Transverse colon (tissue), 4 donors: ENCODE measurements around the gene ARHGAP18. TPM values are rescaled to one million over a fixed set of nuclear protein-coding genes. Genes with fewer than 3 reads are reported as not detected.

Source experiments
- DNase-seq: peaks from one replicate; pipeline ENCODE4 v3.0.0-alpha.2; 2019
- H3K27ac ChIP-seq, 4 donors: fragments of 200-600 bp; sonication (generic); 2 replicates each; pipeline ENCODE4 v1.5.1; 2016 to 2018; ENCODE audit warnings: inconsistent platforms in 4 of 4
- H3K27me3 ChIP-seq: fragments of 200-600 bp; sonication (generic); 2 replicates; pipeline ENCODE4 v1.5.1; 2017; ENCODE audit warnings: inconsistent platforms
- H3K36me3 ChIP-seq, 4 donors: fragments of 200-600 bp; sonication (generic); 2 replicates each; pipeline ENCODE4 v1.5.1; 2017 to 2019; ENCODE audit warnings: inconsistent platforms in 4 of 4
- H3K4me1 ChIP-seq, 4 donors: fragments of 200-600 bp; sonication (generic); 2 replicates each; pipeline ENCODE4 v1.5.1; 2017 to 2020; ENCODE audit warnings: inconsistent platforms in 4 of 4
- H3K4me3 ChIP-seq, 4 donors: fragments of 200-600 bp; sonication (generic); 1 replicate in 1 of 4; 2 replicates in 3 of 4; pipeline versions ENCODE4 v1.5.1 to v1.6.1; 2017 to 2019; ENCODE audit warnings: inconsistent platforms in 4 of 4
- H3K9me3 ChIP-seq, 2 donors: fragments of 200-600 bp; sonication (generic); 2 replicates each; pipeline ENCODE4 v1.5.1; 2017 to 2019; ENCODE audit warnings: inconsistent platforms in 2 of 2
- EP300 ChIP-seq: sonication (generic); formaldehyde crosslinking; IDR thresholded peaks from one replicate; pipeline ENCODE4 v1.6.1; 2017; ENCODE audit warnings: antibody characterized with exemption, low read depth
- POLR2A ChIP-seq: fragments of 450-650 bp; IDR thresholded peaks from one replicate; pipeline ENCODE4 v1.6.1; 2016; ENCODE audit warnings: antibody characterized with exemption, mild to moderate bottlenecking, moderate library complexity
- POLR2AphosphoS5 ChIP-seq, 3 donors: sonication (generic); formaldehyde crosslinking; IDR thresholded peaks; one replicate each; pipeline ENCODE4 v1.6.1; 2016; ENCODE audit warnings: antibody characterized with exemption in 3 of 3
- WGBS, 2 donors: methylation state at CpG; one replicate each; pipeline ENCODE4 v1.1.5; 2018; ENCODE audit warnings: low coverage in 1 of 2; 5-methylcytosine and 5-hydroxymethylcytosine counted together
- in situ Hi-C, 4 donors: fragments of 200-750 bp; cut with MboI; loops; one replicate each; pipeline versions ENCODE4 v1.15.0 to v1.15.1; 2017; ENCODE audit warnings: low sequenced_read_pairs in 3 of 4, low pct_ligation_motif_present in 1 of 4, low pct_unique_long_range_greater_than_20kb in 1 of 4
- intact Hi-C: fragments of 100-400 bp; cut with DNase I; formaldehyde crosslinking; loops from one replicate; pipeline ENCODE4 v1.15.1; 2023; ENCODE audit warnings: low total_unique reads
- total RNA-seq, 4 donors: library from RNA; depleted of rRNA; stranded (reverse); fragments of >200 nt; gene quantifications; one replicate each; pipeline ENCODE4 v1.1.0, GENCODE V29; 2016
- TF ChIP-seq, protein P1 (sequence below), 5 experiments: fragments of 200-600 bp in 3 of 5; fragments of 450-650 bp in 2 of 5; sonication (generic) in 3 of 5; IDR thresholded peaks; 1 replicate in 2 of 5; 2 replicates in 3 of 5; pipeline ENCODE4 v1.5.1; 2016 to 2017; ENCODE audit warnings: antibody characterized with exemption in 5 of 5, inconsistent platforms in 3 of 5, mild to moderate bottlenecking in 2 of 5, moderate library complexity in 1 of 5

Gene ARHGAP18
- total RNA-seq, 4 donors from 2014 or later, result 5.2 to 21.8 (median 13.0) TPM

- intact Hi-C loops, result no loop called here
- in situ Hi-C loops, result no loop called here
- Histone ChIP-seq H3K4me1 (no peaks in the 10 kb centered on the region), H3K36me3 (no peaks in the 10 kb centered on the region), H3K4me3 (no peak overlapping the region), H3K9me3 (no peaks in the 10 kb centered on the region), H3K27ac (no peak overlapping the region), H3K27me3 (no peaks in the 10 kb centered on the region)
- no peak for TF ChIP-seq POLR2A
- TF ChIP-seq, protein P1, sequence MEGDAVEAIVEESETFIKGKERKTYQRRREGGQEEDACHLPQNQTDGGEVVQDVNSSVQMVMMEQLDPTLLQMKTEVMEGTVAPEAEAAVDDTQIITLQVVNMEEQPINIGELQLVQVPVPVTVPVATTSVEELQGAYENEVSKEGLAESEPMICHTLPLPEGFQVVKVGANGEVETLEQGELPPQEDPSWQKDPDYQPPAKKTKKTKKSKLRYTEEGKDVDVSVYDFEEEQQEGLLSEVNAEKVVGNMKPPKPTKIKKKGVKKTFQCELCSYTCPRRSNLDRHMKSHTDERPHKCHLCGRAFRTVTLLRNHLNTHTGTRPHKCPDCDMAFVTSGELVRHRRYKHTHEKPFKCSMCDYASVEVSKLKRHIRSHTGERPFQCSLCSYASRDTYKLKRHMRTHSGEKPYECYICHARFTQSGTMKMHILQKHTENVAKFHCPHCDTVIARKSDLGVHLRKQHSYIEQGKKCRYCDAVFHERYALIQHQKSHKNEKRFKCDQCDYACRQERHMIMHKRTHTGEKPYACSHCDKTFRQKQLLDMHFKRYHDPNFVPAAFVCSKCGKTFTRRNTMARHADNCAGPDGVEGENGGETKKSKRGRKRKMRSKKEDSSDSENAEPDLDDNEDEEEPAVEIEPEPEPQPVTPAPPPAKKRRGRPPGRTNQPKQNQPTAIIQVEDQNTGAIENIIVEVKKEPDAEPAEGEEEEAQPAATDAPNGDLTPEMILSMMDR (IDR thresholded peaks at IDR 0.05), result no peak
- DNase-seq, result no peak
- 97% methylated on average over 4 to 8 of the region's 8 CpGs for WGBS, 2 donors
Observed at GRCh38 chr6:129544892-129545612, 164.9 kb downstream of the ARHGAP18 start.

- in situ Hi-C loops, result no loop called here
- intact Hi-C loops, result no loop called here
Observed at GRCh38 chr6:129543981-129544380, 166.0 kb downstream of the ARHGAP18 start.

DNA sequence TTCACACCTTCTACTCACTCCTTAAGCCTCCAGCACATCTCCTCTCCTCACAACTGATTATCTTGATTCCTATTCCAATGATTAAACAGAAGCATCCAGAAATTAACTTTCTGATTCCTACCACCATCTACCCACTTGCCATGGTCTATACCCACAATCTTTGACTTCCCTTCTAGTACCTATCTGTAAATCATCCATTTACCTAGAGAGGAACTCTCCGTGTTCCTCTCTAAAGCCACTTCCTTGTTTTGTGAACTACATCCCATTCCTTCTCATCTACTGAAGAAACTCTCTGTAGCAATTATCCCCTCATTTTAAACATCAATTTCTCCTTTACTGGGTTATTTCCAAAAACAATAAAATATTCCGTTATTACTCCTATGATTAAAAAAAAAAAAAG is 167.3 kb downstream of the ARHGAP18 start:
- TF ChIP-seq POLR2AphosphoS5 (IDR thresholded peaks at IDR 0.05), result no peak
- TF ChIP-seq, protein P1 (IDR thresholded peaks at IDR 0.05), result no peak
- no peak for TF ChIP-seq EP300
- no peak for TF ChIP-seq POLR2A
- no peak overlapping the region for H3K27ac ChIP-seq
- no peak overlapping the region for H3K4me3 ChIP-seq
- H3K27me3 ChIP-seq, result no peaks in the 10 kb centered on the region
- in situ Hi-C loops, result no loop called here
- H3K4me1 ChIP-seq, result no peaks in the 10 kb centered on the region
- 66 to 69% methylated on average over 2 of the region's 2 CpGs for WGBS, 2 donors
- intact Hi-C loops, result no loop called here
- no peak for DNase-seq
- no peaks in the 10 kb centered on the region for H3K36me3 ChIP-seq
- no peaks in the 10 kb centered on the region for H3K9me3 ChIP-seq

More at GRCh38 chr6:129543981-129544380, 166.0 kb downstream of the ARHGAP18 start:
- DNase-seq, result no peak
- H3K27ac ChIP-seq, result no peak overlapping the region
- TF ChIP-seq POLR2A (no peak), EP300 (no peak)
- H3K4me1 ChIP-seq, result no peaks in the 10 kb centered on the region
- H3K36me3 ChIP-seq, result no peaks in the 10 kb centered on the region
- no peaks in the 10 kb centered on the region for H3K27me3 ChIP-seq
- no peaks in the 10 kb centered on the region for H3K9me3 ChIP-seq
- WGBS, 2 donors, result 71 to 92% methylated on average over 2 of the region's 2 CpGs
- no peak overlapping the region for H3K4me3 ChIP-seq

DNA sequence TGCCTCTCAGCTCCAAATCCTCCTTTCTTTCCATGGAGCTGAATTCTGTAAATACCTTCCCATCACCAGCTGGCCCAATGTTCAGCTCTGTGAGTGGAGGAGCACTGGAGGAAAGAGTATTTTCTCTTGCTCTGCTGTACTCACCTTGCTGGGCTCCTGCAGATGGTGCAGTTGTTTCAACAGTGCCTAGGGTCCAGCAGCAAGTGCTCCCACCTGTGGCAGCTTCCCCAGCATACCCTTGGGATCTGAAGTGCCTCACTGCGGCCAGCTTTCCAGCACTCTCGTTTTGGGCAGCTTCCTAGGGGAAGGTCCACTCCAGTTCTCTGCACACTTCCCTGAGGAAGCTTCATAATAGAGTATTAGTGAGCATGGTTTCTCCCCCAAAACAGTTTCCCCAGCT is 170.9 kb downstream of the ARHGAP18 start:
- TF ChIP-seq POLR2AphosphoS5 (IDR thresholded peaks at IDR 0.05), result no peak
- TF ChIP-seq POLR2A, result no peak
- TF ChIP-seq, protein P1 (IDR thresholded peaks at IDR 0.05), result no peak
- no peak for TF ChIP-seq EP300
- Histone ChIP-seq H3K36me3 (no peaks in the 10 kb centered on the region), H3K27ac (no peak overlapping the region), H3K4me3 (no peak overlapping the region), H3K27me3 (no peaks in the 10 kb centered on the region), H3K9me3 (no peaks in the 10 kb centered on the region), H3K4me1 (no peaks in the 10 kb centered on the region)
- in situ Hi-C loops, result no loop called here
- no peak for DNase-seq
- WGBS, 2 donors, result 80% methylated on average over 2 of the region's 2 CpGs; no CpG with 5 or more reads in 1 of the 2 donors
- intact Hi-C loops, result no loop called here

GRCh38 chr6:129536271-129536670 is 173.7 kb downstream of the ARHGAP18 start:
- Histone ChIP-seq H3K9me3 (no peaks in the 10 kb centered on the region), H3K36me3 (no peaks in the 10 kb centered on the region), H3K4me1 (no peaks in the 10 kb centered on the region), H3K4me3 (no peak overlapping the region), H3K27me3 (no peaks in the 10 kb centered on the region), H3K27ac (no peak overlapping the region)
- in situ Hi-C loops, result no loop called here
- no peak for TF ChIP-seq POLR2AphosphoS5 (IDR thresholded peaks at IDR 0.05)
- TF ChIP-seq, protein P1 (IDR thresholded peaks at IDR 0.05), result no peak
- TF ChIP-seq POLR2A, result no peak
- TF ChIP-seq EP300, result no peak
- intact Hi-C loops, result no loop called here
- DNase-seq, result no peak
